LNCAP (cell line): ENCODE data around the gene MLST8.

Source experiments
- CTCF ChIP-seq: fragments of 450-650 bp; IDR thresholded peaks from 2 replicates; pipeline ENCODE4 v1.5.1; 2017; ENCODE audit warnings: mild to moderate bottlenecking

Gene MLST8

GRCh38 chr16:2160915-2161551 is 44.2 kb upstream of the MLST8 start:
- TF ChIP-seq CTCF, result no peak

GRCh38 chr16:2161911-2162310 is 43.3 kb upstream of the MLST8 start:
- no peak for TF ChIP-seq CTCF

DNA sequence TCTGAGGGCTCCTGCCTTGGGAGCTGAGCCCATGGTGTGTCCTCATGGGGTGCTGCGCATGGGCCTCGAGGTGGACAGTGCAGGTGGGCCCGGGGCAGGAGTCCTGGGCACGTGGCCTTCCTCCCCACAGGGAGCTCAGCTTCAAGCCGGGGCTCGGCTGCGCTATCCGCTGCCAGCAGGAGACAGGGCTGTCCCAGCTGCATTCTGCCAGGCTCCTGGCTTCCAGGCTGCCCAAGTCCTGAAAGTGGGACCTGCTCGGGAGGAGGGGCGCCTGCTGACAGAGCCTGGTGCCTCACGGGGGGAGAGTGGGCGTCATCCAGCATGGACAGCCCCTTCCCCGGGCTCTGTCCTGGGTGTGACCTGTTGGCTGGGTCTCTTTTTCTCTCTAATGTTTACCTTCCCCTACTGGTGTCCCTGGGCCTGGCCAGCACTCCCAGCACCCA is 42.6 kb upstream of the MLST8 start:
- TF ChIP-seq CTCF, result no peak

DNA sequence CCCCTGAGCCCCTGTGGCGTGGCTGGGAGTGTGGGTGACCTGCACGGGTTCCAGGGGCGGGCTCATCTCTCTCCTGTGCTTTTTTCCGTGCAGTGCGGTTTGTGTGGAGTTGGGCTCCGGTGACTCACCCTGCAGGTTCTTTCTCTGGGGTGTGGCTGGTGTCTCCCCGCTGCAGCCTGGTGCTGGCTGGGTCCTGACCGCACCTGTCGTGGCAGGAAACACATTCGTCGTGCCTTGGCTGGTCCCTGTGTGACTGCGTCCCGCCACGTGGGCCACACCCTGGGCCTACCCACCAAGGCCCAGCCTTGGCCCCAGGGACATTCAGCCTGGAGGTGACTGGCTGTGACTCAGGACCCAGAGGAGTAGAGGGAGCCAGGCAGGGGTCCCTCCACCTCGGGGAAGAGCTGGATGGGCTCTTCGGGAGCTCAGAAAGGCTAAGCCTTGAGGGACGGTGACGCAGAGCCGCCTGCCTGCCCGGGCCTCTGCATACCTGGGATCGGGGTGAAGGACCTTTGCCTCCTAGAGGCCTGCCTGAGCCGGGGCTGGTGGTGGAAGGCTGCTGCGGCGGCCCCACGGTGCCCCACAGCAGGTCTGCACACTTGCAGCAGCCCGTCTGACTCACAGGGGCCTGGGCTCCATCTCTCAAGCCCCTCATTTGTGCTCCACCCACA is 41.9 kb upstream of the MLST8 start:
- no peak for TF ChIP-seq CTCF

DNA sequence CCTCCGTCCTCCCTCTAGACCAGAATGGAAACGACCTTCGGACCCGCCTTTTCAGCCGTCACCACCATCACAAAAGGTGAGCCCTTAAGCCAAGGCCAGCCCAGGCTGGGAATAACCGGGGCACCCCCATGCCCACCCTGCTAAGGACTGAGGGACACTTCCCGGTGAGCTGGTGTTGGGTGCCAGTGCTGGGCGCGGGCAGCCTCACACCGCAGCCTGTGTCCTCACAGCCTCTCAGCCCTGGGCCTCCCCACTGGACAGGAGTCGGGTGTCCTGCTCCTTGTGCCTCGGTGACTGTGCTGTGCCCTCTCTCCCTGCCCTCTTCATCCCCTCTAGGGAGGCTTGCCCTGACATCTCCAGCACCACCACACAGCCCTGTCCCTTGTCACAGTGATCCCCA is 39.4 kb upstream of the MLST8 start:
- no peak for TF ChIP-seq CTCF

DNA sequence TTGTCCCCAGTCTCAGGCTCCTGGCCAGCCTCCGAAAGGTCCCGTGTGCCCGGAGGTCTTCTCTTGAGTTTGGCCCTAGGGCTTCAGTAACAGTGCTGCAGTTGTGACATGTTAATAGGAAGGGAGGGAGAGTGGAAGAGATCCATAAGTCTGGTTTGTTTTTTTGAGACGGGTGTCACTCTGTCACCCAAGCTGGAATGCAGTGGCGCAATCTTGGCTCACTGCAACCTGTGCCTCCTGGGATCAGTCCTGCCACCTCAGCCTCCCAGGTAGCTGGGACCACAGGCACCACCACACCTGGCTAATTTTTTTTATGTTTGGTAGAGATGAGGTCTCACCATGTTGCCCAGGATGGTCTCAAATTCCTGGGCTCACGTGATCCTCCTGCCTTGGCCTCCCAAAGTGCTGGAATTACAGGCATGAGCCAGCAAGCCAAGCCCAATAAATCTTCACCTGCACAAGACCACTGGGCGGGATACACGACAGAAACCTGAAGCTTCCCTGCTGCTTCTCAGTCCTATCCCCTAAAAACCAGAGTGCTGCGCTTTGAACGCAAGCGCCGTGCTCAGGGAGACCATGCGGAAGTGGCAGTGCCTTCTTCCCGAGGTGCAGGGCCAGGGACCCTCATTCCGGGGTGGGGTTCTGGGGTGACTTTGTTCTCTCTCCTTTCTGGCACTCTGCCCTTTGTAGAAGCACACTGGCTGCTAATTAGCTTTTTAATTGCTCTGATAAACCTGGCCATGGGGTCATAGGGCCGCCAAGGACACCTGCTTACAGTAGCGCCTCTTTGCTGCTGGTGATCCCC is 38.8 kb upstream of the MLST8 start:
- no peak for TF ChIP-seq CTCF

GRCh38 chr16:2167068-2167638 is 38.1 kb upstream of the MLST8 start:
- no peak for TF ChIP-seq CTCF
